ENCODE results near the gene MAN2A2.
A peak's percentile ranks its signal among the peaks of the same experiment; 100 is the strongest.

The MAN2A2 gene

DNA sequence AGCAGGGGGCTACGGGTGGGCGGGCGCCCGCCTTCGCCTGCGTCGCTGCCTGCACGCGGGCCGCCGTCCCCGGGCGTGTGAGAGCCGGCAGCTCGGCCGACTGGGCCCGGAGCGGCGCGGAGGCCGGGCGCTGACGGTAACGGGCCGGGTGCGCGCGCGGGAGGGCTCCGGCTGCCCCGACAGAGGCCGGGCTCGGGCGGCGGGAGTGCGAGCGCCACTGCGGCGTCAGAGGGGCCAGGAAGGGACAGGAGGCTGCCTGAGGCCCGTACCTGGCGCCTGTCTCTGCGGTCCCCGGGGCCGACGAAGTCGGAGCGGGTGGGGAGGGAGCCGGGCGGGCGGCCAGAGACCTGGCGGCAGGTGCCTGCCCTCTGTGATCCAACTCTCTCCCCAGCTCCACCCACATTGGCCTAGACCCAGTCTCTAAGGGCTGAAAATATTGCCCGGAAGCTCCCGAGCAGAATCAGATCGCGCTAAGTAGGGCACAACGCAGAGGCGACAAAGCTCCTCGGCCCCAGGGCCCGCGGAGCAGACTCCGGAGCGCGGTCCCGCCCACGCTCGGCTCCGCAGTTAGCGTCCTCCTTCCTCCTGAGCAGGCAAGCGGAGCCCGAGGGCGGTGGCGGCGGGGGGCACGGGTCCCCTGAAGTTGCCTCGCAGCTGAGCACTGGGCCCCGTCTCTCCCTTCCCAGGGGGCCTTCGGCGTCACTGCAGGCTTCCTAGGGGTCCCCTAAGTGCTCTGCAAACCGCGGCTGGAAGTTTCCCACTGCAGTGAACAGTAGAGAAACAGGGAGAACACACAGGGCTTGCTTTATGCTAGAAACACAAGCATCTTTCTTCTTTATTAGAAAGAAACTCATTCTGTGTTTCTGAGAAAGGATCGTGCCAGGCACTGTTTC, at the start of gene MAN2A2:
Gene MAN2A2, plus strand, starts transcription at position 463 of the 893 bp plus-strand sequence. CDS start 906 bp downstream, outside the sequence.
- DNase-seq, result peak; percentile 86 to 89

DNA sequence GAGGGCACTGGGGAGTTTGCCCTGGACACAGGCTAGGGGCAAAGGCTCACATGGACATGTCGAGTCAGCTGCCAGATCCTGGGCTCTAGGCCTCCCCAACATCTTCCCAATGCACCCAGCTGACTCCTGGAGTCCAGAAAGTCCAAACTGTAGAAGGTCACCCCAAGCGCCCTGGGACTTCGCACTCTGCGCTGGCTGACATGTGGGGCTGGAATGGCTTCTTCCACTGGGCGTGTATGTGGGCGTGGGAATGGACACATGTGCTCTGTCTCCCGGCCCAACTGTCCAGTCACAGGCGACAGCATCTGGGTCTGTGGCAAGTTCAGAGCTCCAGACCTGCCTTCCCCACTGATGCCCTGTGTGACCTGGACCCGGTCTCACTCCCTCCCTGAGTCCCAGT, 48.0 kb upstream of the MAN2A2 start:
- DNase-seq, result no peak

DNA sequence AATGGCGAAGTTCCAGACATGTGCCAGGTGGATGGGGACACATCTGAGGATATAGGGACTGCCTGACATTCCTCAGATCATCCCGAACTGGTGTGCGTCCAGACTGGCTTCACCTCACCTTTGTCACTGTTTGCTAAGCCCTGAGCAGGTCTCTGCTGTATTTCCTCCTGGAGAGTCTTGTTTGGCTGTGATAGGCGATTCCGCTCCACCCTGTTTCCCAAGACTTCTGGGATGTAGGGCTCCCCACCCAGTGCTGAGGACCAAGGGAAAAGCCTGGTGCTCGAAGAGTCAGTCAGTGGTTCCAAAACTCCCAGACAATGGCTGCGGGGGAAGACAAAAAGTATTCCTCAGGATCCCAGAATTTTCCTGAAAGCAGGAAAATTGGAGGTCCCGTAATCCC, 45.8 kb upstream of the MAN2A2 start:
- no peak for DNase-seq

DNA sequence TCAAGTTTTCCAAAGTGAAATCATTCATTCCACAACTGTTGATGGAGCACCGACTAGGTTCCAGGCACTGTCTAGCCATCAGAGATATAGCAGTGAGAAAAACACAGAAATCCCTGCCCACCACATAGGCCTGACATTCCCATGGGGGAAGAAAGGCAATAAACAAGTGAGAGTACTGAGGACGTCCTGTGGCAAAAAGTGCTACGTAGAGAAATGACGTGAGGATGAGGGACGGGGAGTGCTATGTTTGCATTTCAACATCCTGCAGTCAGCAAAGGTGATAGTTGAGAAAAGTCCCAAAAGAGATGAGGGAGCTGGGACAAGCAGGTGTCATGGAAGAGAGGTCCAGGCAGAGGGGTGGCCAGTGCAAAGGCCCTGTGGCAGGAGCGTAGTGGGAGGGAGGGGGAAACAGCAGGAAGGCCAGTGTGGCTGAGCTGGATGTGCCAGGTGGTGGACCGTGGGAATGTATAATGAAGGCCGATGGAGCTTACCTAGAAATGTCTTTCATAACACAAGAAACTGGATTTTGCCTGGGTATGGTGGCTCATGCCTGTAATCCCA, 45.1 kb upstream of the MAN2A2 start:
- DNase-seq, result no peak

DNA sequence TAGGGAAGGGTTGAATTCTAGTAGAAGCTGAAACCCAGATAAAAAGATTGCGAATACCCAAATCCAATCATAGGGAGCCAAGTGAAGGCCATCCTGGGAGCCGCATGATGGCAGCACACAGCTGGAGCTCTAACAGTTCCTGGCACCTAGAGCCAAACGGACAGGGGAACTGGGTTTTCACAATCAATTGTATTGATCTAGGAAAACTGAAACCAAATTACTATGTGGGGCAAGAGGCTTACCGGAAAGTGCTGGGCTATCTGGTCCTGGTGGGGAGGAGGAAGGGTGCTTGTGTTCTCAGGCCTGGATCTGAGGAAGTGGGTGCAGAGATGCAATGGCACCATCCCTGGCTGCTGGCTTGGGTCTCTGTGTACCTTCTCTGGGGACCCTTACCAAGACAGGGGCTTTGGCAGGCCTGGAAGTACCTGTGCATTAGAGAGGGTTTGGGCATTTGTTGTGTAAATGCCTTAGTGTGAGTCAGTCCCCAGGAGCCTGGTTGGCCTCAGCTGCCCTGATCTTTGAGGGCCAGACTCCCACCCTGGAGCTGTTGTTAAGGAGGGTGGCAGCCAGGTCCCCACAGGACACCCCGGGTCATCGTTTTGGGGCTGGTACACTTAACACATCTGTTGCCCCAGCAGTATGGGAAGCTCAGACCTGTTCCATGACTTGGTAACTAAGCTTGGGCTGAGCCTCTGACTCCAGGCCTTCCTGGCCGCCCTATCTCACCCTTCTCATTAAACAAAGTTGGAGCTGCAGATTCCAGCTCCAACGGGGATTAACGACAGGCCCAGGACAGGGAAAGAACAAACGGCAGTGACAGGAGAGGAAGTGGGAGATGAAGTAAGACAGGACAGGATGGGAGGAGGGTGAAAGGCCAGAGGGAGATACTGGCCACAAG, 43.6 kb upstream of the MAN2A2 start:
- DNase-seq, result no peak

DNA sequence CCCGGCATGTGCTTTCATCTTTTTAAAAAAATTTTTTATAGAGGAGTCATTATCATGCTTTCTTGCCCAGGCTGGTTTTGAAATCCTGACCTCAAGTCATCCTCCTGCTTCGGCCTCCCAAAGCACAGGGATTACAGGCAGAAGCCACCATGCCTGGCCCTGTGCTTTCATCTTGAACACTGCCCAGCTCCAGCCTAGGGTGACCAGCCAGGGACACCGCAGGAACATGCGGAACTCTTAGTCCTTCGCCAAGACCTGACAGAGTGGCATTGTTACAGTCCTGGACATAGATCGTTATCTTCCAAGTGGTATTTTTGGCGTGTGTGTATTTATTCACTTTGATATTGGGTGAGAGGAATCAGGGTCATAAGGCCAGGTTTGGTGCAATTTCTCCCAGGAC, 42.7 kb upstream of the MAN2A2 start:
- no peak for DNase-seq

DNA sequence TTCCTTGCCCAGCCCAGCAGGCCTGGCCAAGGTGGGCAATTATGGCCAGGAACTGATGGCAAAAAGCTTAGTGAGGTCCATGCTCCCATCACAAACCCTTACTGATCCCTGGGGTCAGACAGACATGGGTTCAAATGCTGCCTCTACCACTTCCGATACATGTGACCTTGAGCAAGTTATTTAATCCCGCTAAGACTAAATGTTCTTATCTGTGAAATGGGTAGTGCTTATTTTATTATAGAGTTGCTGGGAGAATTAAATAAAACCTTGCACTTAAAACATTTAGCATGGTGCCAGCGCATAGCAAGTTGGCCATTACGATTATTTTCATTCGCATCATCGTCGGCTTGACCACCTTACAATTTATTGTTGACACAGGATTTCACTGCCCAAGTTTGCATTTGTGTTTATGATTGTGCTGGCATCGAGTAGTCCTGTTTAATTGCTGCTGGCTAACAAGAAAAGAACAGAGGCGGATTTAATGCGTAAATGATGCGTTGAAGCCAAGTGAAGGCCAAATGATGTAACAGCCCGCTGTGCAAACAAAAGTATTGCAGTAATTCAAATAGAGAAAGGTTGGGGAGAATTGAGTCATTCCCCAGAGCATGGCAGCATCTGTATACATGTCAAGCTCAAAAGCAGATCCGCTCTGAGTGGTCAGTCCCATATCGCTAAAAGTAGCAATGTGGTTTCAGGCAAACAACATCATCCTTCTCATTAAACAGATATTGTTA, 42.0 kb upstream of the MAN2A2 start:
- no peak for DNase-seq

DNA sequence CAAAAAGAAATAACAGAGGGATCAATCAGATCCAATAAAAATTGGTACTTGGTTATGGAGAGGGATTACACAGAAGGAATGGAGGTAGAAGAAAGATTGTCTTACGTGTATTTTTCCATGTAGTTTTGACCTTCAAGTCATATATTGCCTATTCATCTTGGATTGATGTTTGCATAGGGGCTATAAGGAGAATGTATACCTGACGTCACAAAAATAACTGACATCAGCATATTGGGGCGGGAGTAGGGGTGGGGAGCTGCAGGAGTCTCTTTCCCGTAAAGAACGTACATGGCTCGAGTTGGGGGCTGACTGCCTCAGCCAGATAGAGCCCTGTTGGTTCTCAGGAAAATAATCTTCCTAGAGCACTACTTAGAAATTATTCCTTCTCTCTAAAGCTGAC, 40.6 kb upstream of the MAN2A2 start:
- DNase-seq, result no peak

DNA sequence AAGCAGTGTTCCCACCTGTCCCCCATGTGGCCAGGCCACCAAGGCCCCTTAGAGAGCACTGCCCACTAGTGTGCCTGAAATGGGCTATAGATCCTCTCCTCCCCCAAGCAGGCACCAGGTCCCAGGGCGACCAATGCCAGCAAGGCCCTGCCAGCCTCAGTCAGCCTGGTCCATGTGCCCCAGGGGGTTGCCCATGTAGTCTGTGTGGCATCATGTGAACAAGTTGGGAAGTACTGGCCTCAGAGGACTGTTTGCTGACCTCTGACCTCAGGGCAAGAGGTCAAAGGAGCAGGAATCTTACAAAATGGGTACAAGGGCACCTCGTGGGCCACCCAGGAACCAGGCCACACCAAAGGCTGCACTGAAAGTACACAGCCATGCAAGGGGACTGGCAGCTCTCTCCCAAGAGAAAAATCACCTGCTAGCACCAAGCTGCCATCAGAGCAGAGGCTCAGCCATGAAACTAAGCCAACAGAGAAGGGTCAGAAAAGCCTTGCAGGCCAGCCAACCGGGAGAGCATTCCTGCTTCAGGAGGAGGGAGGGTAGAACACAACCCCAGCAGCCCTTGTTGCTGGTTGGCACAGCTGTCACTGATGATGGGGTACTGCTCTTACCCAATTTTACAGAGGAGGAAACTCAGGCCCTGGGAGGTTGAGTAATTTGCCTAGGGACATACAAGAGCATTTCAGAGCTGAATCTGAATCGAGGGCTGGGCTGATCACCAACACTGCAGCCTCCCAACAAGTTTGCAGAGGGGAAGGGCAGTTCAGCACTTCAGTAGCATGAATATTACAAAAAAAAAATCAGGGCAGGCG, 39.9 kb upstream of the MAN2A2 start:
- peak in 1 of 2 experiments; percentile 20 for DNase-seq

DNA sequence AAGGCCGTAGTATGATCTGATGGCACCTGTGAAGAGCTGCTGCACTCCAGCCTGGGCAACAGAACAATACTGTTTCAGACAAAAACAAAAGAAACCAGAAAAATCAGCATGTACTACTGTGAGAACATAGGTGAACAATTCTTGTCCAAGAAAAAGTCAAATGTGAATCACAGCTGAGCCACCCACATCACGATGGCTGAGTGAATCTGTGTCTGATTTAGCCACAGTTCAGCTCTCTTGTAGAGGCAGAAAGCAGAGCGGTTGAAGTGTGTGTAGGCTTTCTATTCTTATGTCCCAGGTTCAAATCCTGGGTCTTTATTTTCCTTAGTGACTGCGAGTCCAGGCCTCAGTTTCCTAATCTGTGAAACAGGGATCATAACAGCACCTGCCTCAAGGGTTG, 39.1 kb upstream of the MAN2A2 start:
- peak; percentile 49 to 70 for DNase-seq

DNA sequence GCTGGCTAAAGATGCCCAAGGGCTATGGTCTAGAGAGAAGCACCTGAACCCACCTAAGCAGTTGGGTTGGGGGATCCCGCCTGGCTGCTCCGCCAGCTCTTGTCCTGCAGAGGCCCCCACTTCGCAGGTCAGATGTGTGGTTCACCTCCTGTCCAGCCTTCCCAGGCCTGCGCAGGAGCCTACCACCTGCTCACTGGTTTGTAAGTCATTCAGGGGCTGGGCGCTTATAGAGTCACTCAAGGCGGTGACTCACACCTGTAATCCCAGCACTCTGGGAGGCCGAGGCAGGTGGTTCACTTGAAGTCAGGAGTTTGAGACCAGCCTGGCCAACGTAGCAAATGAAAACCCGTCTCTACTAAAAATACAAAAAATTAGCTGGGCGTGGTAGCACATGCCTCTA, 38.6 kb upstream of the MAN2A2 start:
- peak in 1 of 2 experiments; percentile 51 for DNase-seq

DNA sequence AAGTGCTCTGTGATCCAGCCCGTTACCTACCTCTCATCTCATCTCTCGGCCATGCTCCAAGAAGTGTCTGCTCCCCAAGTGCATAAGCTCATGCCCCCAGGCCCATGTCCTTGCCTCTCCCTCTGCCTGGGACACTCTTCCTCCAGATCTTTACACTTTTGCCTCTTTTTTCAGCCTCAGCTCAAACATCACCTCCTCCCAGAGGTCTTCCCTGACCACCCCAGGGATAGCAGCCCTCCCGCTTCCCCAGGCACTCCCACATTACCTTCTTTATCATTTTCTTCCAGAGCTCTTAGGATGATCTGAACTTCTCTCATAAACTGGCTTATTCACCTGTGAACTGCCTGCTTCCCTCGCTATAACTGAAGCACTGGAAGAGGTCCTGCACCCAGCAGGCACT, 37.4 kb upstream of the MAN2A2 start:
- no peak for DNase-seq

DNA sequence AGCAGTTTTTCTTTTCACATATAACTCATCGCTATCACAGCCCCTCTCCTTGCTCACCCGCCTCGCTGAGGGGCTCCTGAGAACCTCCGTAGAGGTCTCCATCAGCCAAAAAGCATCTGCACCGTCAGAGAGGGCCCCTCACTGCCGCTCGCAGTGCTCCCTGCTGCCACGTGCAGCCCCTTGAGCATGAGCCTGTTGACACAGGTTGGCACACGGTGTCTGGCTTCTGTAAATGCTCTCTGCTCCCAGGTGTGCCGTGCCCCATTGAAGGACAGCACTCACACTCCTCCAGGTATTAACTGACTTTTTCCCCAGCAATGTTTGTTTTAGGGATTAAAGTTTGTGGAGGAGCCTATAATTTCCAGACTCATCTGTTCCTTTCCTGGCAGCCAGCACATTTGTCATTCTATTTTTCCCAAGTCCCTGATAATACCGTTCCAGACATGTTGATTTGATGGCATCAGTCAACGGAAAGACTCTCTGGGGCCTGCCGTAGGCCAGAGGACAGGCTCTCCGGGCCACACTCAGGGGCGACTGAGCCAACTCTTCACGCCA, 36.9 kb upstream of the MAN2A2 start:
- DNase-seq, result no peak

DNA sequence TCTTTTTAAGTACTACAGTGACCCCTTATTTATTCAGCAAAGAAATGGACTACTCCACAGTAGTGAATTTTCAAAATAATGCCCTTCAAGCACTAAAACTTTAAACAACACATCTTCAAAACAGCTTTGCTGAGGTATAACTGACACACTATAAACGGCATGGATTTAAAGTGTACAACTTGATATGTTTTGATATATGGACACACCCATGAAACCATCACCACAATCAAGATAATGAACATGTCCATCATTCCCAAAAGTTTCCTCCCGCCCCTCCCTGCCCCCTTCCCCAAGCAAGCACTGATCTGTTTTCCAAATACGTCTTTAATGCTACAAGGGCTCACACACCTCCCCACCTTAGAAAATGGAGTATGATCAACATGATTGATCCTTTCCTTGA, 36.3 kb upstream of the MAN2A2 start:
- DNase-seq, result no peak

DNA sequence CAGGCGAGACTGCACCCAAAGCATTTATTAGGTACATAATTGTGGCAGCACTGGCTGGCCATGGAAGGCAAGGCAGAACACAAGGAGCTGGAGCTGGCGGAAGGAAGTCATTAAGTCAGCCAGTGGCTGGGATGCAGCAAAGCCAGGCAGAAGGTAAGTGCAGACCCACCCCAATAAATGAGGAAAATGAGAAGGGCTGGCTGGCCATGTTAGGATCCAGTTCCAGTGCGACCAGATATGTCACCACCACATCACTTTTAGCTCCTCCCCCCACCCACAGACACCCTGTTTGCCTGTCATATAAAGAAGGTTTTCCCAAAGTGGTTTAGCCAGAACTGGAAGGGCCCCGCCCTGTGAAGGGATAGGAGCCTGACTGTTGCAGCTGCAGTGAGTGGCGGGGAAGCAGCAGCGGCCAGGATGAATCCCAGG, 34.8 kb upstream of the MAN2A2 start, which contains the start of gene FURIN:
Gene FURIN, plus strand, starts transcription at position 328 of the 429 bp plus-strand sequence. CDS start 7,153 bp downstream, outside the sequence.
- peak; percentile 57 to 62 for DNase-seq

DNA sequence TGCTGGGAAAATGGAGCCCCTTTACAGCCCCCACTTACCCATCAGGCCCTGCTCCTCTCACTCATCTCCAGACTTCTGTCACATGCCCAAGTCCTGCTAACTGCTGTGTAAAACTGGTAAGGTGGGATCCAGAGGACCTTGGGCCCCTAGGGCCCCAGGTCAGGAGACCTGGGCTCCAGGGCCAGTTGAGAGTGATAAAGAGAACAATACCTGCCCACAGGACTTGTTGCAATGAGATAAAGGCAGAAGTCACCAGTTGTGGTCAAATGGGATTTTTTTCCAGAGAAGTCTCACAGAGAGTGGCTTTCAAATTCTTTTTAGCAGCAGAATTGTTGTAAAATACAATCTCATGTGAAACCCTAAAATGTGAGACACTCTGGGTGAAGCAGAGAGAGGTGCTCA, 34.0 kb upstream of the MAN2A2 start:
- peak in 1 of 2 experiments; percentile 57 for DNase-seq

DNA sequence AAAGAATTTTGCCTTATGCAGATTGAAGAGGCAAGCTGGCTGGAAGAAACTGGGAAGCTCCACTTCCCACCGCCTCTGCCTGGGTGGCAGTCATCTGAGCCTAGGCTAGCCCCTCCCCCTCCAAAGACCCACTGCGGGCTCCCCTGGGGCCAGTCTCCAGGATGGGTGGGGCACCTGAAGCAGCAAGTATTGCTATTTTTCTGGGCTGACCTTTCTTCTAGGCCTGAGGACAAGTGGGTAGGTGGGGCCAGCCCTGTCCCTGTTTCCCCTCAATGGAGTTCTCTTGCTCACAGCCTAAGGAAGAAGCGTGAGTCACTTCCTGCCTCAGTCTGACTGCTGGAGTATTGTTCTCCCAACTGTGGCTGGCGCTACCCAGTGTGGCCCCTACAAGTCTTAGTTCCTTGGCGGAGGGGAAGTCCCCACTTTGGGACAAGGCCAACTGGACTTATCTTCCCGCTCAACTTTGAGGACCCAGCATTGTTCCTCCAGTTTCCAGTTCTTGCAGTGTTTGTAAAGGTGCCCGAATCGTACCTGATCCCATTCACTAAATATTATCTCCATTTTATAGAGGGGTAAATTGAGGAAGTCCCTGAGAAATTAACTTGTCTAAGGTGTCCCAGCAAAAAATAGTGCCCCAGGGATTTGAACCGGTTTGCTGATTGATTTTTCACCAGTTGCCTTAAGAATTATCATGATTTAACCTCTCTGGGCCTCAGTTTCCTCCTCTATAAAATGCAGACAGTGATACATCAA, 33.3 kb upstream of the MAN2A2 start:
- peak; percentile 76 to 82 for DNase-seq

DNA sequence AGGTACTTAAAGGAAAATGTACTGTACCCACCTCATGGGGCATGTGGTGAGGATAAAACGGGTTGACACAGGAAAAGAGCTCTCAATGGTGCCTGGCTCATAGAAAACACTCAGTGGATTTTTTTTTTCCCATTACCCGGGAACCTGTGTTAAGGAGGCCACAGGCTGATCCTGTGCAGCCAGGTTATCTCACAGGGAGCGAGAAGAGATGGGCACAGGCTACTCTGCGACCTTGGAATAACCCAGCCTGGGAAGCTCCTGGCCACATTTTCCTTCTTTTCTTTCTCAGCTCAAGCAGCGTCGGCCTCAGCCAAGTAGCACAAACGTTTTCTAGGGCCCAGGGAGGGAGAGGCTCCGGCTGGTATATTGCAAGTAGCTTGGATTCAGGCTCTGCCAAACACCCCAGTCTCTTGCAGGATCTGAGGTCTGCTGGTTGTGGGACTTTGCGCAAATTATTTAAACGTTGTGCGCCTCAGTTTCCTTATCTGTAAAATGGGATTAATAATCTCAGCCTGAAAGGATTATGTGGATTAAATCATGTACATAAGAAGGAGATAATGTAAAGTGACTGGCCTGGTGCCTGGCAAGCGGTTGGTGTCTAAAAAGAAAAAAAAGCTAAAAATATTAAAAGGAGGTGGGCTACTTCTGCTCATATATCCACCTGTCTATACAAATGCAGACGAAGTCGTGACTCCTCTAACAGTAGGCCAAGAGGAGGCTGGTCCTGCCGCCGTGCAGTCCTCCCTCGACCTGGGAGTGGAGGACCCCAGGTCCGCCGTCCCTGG, 32.6 kb upstream of the MAN2A2 start:
- DNase-seq, result peak in 1 of 2 experiments; percentile 52

DNA sequence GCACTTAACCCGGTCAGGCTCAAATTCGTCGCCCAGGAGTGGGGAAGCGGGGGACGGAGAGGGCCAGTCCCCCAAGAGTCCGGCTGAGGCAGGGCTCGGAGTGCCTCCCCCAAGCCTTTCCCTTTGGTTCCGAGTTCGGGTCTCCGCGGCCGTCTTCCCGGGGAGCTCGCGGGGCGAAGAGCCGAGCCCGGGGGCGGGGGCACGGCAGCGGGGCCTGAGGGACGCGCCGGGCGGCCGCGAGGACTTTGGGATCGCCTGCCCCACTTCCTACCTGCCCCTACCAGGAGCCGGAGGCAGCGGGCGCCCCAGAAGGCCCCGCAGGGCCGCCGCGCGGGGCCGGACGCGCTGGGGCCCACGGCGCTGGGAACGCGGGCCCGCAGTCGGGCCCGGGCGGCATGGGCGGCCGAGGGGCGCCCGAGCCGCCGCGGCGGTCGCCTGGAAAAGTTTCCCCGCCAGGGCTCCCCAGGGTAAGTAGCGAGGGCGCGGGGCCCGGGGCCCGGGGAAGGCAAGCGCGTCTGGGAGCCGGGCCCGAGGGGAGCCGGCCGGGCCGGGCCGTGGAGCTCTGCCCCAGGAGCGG, 31.9 kb upstream of the MAN2A2 start:
- DNase-seq, result peak; percentile 65 to 70

All from activated T-cell treated with anti-CD3 and anti-CD28 coated beads, Interleukin-2, amount 50 U/mL, for 48 hours (primary cell).